ENCODE data around the gene FZR1.
A peak's percentile ranks its signal among the peaks of the same experiment; 100 is the strongest.

The FZR1 gene

DNA sequence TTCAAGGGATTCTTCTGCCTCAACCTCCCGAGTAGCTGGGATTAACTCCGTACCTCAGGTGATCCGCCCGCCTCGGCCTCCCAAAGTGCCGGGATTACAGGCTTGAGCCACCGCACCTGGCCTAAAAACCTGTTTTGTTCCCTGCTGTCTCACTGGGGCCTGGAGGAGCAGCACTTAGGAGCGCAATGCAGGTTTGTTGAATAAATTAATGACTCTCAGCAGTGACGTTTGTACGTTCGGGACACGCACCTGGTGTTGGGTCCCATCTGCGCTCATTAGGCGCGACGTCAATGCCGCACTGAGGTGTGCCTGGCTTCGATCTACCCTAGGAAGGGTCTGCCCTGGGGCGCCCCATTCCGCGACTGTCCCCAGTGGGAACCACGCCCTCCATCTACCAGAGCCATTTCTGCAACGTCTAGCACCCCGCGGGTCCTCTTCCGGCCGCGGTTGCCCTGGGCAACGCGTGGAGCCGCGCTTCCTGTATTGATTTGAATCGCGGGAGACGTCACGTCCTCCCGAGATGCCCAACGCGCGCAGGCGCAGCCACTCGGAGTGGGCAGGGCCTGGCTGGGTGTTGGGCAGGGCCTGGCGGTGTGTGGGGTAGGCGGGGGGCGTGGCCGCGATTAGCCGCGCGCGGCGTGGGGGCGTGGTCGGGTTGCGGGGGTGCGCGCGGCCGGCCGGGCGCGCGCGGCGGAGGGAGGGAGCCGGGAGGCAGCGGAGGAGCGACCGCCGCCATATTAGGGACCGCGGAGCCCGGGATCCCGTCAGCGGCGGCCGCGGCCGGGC, at the start of gene FZR1:
Gene FZR1, plus strand, starts transcription at position 714 of the 786 bp plus-strand sequence. CDS start 16,679 bp downstream, outside the sequence.
- peak; percentile 99 for DNase-seq

DNA sequence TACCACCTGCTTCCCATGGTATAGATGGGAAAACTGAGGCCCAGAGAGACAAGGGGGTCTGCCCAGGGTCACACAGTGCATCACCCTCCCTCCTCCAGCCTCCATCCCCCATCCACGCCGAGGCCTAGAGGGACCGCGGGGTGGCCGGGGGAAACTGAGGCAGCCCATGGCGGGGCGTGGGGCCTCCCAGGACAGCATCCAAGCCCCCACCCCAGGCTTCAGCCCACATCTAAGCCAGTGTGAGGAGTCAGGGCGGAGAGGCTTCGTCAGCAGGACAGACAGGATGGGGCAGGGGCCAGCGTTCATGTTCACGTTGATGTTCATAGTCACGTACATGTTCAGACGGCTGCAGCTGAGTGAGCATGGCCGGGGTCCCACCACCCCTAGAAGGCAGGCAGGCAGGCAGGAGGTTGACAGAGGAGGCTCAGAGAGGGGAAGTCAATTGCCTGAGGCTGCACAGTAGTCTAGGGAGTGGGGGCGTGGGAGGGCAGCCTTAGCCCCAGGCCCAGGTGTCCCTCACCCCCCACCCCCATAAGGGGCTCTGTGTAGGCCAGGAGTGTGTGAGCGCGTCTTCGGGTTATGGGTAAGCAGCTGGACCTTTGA, 49.1 kb upstream of the FZR1 start:
- no peak for DNase-seq

DNA sequence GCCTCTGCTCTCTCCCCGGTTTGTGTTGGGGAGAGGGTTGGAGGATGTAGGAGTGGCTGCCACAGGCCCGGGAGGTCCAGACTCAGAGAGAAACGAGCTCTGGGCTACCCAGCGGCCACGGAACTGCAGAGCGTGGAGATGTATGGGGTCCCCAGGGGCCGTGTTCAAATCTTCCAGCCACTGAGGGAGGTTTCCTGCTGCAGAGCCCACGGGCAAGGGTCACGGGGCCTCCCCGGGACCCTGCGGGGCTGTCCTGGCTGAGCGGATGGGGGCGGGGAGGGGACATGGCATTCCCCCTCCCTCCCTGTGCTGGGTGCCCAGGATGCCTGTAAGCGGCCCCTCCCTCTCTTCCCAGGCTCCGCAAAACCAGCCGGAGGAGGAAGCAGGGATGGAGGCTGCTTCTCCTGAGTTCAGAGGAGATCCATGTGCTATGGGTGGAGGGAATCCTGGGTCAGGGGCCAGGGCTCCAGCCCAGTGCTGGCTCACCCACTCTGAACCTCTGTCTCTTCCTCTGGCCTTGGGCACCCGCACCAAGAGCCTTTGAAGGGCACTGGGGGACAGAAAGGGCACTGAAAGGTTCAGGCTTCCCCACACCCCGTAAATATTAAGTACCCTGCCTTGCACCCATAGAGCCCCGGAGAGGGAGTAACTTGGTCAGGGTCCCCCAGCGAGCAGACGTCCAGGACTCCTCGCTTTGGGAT, 48.4 kb upstream of the FZR1 start:
- DNase-seq, result no peak

DNA sequence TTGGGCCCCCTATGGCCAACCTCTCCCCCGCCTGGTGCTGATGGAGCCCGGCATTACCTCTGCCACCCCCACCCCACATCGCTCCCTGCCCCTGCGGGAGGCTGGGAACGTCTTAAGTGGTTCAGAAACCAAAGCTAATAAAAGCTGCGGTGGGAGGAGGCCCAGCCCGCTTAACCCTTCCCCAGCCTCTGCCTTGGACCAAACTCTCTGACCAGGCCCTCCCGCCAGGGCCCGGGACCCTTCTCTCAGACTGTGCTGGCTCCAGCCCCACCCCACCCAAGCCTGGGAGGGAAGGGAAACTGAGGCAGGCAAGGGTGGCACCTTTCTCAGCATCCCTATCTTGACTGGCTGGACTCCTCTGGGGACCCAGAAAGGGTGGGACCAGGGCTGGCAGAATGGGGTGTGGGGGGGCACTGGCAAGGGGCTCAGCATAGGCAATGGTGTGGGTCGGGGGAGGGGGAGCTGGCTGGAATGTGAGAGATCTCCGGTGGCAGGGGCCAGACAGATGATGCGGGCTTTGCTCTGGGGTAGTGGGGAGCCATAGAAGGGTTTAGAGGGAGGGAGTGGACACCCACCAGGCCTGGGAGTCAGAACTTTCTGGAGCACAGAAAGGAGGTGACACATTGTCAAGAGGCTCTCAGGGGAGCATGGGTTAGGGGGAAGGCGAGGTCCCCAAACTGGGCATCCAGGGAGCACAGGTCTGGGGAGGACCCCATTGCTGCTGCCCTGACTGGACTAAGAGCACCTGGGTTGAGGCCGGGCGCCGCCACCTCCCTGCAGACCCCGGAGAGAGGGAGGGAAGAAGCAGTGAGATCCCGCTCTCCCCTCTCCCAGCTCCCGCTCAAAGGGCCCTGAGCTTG, 47.7 kb upstream of the FZR1 start:
- no peak for DNase-seq

DNA sequence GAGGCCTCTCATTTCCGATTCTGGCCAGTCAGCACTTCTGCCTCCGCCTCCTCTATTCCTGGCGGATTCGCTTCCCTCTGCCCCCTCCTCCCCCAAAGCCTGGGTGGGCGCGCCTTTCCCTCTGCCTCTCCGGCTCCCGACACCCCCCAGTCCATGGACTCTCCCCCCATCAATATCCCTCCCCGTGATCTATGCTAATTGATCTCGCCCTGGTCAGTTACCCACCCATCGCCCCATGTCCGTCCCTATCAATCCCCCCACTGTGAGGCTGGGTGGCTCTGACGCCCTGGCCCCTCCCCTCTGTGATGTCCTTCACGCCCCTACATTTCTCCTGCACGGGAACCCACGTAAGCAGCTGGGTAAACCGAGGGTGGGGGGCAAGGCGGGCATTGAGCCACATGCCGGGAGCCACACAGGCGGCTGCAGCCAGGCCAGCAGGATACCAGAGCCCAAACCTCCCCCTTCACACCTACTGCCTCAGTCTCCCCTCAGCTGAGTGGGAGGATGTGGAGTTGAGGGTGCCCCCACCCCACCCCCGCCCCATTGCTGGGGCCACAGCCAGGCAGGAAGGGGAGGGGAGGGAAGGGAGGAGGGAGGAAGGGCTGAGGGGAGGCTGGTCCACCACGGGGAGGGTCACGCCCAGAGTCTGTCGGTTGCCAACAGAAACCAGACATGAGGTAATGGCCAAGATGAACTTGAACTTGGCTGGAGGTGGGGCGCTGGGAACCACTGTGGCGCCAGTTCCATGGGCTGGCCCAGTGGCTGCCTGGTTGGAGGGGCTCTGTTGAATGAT, 46.8 kb upstream of the FZR1 start:
- no peak for DNase-seq

DNA sequence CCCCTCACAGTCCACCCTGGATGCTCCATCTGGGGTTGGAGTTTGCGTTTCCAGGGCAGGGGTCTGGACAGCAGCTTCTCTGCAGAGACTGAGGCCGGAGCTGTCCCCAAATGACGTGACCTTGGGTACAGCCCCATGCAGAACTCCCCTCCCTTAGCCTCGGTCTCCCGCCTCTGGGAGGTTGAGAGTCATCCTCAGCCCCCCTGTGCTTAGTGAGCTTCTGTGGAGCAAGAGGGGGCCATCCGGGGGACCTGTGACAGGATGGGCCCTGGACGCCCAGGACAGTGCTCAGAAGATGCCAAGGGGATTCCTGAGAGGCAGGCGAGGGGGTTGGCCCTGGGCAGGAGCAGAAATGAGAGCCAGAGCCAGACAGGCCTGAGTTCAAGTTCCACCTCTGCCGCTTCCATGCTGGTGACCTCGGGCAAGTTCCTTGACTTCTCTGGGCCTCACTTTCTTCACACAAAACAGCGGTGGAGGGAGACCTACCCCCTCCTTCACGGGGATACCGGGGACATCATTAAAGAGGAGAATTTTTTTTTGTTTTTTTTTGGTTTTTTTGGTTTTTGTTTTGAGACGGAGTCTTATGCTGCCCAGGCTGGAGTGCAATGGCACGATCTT, 46.0 kb upstream of the FZR1 start:
- no peak for DNase-seq

DNA sequence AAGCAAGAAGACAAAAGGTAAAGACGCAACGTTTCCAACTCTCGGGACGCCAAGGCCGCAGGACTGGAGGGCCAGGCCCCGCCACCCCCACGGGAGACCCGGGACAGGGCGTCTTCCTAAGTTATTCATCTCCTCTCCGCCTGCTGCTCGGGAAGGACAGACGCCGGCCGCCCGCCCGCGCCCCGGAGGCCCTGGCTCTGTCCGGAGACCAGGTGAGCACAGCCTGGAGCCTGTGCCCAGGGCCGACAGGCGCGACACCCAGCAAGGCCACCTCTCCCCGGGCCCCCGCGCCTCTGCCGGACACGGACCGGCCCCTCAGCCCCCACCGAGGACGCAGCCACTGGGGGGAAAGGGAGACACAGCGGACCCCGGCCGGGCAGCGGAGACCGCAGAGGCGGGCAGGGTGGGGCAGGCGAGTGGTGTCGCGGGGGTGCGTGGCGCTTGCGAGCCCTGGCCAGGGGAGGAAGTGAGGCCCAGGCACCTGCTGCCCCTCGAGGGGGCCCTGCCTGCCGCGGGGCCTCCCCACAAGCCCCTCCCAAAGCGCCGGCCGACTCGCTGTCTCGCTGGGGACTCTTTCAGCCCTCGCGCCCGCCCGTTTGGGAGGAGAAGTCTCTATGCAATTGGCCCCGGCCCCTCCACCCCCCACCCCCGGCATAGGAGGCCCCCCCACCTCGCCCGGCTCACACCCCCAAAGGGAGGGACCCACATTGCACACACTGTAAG, 43.0 kb upstream of the FZR1 start:
- DNase-seq, result no peak

DNA sequence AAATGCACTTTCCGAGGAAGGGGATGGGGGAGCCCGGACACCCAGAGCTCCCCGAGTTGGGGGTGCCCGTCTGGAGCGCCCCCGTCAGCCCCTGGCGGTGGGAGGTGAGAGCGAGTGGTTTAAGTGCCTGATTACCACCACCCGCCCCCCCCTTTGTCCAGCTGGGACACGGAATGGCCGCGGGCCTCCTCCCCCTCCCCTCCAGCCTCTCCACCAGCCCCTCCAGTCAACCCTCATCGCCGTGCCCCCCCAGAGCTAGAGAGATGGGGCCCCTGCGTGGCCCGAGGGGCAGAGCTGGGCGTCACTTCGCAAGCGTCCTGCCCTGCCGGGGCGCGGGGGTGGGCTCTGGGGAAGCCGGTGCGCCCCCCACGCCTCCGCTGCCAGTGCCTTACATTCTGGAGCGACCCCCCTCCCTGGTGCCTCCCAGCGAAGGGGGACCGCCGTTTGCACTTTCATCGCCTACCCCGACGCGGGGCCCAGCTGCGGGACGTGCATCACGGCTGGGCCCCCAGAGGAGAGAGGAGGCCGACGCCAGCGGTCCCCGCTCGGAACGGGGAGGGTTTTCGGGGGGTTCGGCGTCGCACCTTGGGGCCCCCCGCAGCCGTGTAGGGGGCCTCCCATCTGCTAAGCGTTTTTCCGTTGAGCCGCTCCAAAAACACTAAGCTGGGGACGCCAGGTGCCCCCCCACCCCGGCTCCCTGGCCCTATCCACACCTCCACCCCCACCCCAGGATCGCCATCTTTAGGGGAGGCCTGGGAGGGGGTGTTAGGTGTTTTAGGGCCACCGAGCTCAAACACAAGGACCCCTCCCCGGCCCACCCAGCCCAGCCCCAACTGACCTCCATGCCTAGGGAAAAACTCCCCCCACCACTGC, 42.2 kb upstream of the FZR1 start:
- no peak for DNase-seq

DNA sequence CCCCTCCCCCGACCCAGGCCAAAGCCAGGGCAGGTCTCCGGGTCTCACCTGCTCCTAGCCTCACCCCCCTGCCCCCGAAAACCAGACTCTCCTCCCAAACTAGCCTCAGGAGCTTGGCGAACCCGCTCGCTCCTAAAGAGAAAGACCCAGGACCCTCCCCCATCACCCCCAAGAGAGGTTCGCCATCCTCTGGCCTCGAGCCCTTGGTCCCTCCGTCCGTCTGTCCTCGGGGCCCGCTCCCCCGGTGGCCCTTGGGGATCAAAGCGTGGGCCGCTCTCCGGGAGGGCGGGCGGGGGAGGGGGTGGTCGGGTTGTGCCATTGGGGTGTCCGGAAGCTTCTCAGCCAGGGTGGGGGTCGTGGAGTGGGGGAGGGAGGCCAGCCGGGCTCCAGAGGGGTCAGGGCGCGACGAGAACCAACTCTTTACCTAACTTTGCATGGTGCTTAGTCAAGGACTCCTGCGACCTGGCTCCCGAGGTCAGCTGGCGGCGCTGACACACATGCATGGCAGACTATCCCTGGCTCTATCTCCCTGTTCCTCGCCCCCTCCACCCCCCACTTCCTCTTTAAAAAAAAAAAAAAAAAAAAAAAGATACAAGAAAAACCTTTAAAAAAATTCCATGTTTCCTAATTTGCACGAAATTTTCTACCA, 41.4 kb upstream of the FZR1 start:
- DNase-seq, result no peak

DNA sequence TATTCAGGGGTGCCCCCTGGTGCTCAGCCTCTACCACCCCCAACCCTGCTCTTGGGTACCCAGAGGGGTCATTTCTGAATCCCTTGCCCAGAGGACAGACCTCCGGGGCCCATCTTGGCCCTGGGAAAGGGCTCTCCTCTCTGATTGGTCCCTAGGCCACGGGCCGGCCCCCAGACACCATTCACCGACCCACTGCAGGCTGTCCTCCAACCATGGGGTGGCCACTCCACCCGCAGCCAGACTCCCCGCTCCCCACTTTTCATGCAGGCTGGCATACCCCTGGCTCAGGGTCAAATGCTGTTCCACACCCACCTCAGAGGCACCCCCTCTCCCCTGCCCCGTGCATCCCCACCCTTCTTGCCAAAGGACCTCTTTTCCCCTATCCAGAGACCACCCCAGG, 40.6 kb upstream of the FZR1 start:
- DNase-seq, result no peak

DNA sequence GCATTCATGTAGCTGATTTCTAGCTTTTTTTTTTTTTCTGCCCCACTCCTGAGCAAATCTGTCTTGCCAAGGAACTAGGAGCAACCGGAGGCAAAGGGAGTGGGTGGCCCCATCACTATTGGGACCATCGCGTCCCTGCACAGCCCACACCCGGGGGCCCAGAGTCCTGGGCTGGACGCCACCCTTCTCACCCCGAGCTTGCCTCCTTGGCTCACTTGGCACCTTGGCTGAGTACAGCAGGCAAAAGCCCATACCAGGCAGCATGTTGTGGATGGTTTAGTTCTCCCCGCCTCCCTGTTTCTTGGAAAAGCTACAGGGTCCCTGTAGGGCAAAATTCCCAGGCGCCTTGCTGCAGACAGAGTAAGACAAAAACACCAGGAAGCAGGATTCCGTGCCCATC, 39.5 kb upstream of the FZR1 start:
- no peak for DNase-seq

DNA sequence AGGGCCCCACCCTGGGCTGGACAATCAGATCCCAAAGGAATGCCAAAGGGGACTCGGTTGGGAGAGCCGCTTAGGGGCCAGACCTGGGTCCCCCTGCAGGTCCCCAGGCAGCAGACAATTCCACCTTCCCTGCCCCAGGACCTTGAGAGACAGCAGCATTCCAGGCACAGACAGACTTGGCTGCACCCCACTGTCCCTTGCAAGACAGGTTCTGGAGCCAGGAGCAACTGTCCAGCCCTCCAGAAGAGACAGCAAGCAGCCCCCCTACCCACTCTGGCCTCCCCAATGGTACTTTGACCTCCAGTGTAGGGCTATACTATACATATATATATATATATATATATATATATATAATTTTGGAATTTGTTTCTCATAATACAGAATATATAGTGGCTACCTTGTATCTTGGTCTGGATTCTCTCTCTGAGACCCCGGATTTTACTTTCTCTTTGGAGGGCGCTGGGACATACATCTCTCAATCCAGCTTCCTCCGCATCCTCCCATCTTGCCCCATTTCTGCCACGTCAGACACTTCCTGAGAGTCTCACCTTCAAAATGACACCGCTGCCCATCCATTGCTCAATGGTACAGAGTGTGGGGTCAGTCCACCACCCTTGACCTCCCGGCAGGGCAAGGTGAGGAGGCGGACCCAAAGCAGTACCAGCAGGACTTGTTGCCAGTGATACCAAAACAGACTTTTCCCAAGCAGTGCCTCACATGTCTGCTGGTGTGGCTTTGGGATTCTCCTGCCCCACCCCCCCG, 38.5 kb upstream of the FZR1 start:
- no peak for DNase-seq

DNA sequence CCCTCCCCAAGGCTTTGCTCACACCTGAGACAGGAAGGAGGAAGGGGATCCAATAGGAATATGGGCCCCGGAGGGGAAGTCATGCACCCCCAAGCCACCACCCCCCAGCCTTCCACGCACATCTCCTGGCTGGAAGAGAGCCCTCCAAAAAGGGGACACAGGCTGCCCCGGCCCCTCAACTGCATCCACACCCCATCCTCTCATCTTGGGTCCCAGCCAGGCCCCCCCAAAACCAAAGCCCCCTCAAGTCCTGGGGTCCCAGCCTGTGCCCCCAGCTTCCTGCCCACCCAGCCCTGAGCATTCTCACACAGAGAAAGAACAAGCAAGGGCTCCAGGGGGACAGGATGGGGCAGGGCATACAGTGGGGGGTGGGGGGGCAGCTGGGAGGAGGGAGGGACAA, 37.9 kb upstream of the FZR1 start:
- DNase-seq, result no peak

DNA sequence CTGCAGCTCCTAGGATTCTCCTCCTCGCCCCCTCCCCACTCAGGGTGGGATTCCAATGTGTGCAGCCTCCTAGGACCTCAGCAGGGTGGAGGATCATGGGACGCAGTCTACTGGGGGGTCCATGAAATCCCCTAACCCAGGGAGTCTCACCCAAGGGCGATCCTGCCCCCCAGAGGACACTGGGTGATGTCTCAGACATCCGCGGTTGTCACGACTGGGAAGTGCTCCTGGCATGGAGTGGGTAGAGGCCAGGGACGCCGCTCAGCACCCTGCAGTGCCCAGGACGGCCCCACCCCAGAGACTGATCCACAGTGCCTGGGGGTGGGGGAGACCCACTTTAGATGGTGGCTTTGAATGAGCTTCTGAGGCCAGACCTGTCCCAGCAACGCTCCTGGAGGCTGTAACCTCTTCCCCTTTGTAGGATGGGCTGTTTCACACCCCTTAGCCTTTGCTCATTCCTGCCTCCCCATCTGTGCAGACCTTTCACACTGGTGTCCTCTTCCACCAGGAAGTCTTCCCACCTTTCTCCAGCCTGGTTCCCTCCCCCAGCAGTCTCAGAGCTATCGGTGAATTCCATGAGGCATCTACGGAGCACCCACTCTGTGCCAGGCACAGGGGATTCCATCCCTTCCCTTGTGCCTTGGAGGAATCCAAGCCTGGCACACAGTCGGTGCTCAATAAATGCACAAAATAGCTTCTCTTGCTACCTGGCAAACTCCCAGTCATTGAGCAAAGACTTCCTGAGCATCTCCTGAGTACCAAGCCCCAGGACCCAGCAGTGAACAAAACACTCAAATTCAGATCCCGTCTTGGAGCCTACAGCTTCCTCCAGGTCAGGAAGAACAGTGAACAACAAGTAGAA, 36.2 kb upstream of the FZR1 start:
- DNase-seq, result no peak

DNA sequence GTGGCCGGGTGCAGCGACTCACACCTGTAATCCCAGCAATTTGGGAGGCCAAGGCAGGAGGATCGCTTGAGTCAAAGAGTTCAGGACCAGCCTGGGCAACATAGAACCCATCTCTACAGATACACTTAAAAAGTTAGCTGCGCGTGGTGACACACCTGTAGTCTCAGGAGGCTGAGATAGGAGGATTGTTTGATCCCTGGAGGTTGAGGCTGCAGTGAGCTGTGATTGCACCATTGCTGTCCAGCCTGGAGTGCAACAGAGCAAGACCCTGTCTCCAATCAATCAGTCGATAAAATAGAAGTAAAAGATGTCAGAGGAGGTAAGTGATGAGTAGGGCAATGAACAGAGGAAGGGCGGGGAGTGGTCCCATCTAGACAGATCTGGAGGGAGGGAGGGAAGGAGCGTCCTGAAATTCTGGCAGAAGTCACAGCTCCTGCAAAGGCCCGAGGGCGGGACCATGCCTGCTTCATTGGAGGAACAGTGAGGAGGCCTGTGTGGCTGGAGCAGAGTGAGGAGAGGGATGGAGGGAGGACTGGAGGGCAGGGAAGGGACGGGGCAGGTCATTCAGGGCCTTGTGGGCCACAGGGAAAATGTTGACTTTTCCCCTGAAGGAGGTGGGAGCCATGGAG, 35.5 kb upstream of the FZR1 start:
- no peak for DNase-seq

DNA sequence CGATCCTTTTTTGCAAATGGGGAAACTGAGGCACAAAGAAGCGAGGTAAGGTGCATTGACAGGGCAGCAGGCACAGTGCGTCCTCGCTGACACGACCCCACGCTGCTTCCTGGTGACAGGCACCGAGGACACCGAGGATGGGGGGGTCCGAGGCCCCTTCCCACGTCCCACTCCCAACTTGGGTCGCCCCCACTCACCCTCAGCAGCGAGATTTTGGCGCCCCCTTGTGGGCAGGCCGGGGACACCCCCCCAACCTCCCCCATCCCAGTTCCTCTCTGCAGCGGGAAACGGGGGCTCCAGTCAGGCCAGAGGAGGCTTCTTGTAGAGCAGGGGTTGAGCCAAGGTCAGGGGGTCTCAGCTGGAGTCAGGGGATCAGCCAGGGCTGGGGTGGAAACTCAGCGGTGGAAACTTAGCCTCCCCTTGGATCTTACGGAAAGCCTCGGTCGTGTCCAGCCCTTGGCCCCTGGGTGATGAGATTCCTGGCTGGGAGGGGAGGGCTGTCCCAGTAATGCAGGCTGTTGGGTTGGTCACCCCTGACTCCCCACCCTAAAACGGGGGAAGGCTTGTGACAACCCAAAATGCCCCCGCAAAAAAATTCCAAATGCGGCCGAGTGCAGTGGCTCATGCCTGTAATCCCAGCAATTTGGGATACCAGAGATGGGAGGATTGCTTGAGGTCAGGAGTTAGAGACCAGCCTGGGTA, 34.0 kb upstream of the FZR1 start:
- peak in 1 of 2 experiments; percentile 38 for DNase-seq

DNA sequence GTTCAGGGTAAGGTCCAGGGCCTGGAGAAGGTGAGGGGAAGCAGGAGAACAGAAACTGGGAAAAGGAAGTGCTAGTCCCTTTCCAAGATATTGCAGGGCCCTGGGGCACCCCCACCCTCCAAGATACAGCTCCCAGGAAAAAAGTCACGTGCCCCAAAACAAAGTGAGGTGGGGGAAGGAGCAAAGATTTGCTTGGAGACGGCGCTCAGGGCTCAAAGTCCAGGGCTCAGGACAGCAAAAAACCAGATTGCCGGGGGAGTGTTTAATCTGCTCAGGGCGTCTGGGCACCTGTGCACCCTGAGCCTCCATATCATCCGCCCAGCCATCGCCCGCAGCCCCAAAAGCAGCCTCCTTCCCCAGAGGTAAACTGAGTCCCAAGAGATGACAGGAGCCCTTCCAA, 32.1 kb upstream of the FZR1 start:
- no peak for DNase-seq
